NCI-H1048 (cell line): ENCODE results near the gene ATXN10.

ENCODE experiments used
- DNase-seq: peaks from one replicate; lab custom pipeline; 2025; lab: John Stamatoyannopoulos, UW

ATXN10 gene

DNA sequence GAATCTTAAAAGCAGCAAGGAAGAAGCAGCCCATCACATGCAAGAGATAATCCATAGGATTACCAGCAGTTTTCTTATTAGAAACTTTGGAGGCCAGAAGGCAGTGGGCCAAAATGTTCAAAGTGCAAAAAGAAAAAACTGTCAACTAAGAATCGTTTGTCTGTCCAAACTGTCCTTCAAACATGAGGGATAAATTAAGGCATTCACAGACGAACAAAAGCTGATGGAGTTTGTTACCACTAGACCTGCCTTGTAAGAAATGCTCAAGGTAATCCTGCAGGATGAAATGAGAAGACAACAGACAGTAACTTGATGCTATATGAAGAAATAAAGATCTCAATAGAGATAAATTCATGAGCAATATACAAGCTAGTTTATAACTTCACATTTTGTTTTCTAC lies 154.9 kb downstream of the ATXN10 start:
- no peak for DNase-seq

DNA sequence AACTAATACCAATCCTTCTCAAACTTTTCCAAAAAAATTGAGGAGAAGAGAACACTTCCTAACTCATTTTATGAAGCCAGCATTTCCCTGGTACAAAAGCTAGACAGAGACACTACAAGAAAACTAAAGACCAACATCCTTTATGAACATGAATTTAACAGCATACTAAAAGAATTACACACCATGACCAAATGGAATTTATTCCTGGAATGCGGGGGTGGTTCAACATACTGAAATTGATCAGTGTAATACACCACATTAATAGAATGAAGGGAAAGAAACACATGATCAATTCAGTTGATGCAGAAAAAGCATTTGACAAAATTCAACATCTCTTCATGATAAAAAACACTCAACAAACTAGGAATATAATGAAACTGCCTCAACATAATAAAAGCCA lies 157.2 kb downstream of the ATXN10 start:
- DNase-seq: no peak

- DNase-seq: no peak
These were observed 159.1 kb downstream of the ATXN10 start for GRCh38 chr22:45830531-45831245.

DNA sequence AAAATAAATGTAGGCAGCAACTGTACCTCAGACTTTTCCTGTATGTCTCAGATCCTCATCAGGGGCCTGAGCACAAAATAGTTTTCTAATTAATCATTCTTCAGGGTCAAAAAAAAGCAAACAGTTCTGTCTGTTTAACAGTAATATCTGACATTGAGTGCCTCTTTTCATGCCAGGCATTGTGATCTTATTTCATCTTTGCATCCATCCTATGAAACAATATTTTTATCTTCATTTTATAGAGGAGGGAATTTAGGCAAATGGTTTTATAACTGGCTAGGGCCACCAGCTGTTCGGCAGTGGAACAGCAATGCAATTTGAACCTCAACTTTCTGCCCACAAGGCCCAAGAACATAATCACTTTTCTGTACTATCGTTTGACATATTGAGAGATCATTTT lies 159.8 kb downstream of the ATXN10 start:
- no peak for DNase-seq

- DNase-seq: no peak
These were observed 160.5 kb downstream of the ATXN10 start for GRCh38 chr22:45832180-45832579.

- DNase-seq: no peak
These were observed 161.4 kb downstream of the ATXN10 start for GRCh38 chr22:45832959-45833580.

DNA sequence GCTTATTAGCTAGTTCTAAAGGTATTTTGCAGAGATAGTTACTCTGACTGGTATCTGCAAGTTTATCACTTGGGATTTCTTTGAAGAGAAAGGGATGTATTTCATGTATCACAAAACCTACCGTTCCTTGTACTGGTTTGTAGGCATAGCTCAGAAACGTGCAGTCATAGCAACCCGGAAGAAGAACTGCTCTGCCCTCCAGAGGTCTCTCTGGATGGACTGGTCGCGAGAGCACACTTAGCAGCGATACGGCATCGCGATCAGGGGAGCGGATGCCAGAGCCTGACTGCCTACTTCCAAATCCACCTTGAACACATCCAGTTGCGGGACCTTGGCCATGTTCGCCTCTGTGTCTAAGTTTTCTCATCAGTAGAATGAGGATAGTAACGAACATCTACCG lies 162.0 kb downstream of the ATXN10 start:
- DNase-seq: no peak

- DNase-seq: no peak
These were observed 162.6 kb downstream of the ATXN10 start for GRCh38 chr22:45834241-45834640.

DNA sequence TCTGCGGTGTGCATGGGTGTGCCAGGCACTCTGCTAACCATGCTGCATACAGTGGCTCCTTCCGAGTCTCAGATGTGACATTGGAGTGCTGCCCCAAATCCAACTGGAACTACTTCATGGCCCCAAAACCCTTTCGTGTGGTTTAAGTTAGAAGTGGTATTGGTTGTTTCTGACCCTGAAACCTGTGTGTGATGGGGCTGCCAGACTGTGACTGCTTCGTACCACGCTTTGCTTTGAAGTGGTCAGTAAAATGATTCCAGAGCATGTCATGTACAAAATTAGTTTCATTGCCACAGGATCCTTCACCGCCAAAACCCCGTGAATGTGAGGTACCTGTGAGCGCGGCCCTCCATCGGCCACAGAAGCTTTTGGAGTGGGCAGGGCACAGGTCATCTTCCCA lies 163.2 kb downstream of the ATXN10 start:
- no peak for DNase-seq

DNA sequence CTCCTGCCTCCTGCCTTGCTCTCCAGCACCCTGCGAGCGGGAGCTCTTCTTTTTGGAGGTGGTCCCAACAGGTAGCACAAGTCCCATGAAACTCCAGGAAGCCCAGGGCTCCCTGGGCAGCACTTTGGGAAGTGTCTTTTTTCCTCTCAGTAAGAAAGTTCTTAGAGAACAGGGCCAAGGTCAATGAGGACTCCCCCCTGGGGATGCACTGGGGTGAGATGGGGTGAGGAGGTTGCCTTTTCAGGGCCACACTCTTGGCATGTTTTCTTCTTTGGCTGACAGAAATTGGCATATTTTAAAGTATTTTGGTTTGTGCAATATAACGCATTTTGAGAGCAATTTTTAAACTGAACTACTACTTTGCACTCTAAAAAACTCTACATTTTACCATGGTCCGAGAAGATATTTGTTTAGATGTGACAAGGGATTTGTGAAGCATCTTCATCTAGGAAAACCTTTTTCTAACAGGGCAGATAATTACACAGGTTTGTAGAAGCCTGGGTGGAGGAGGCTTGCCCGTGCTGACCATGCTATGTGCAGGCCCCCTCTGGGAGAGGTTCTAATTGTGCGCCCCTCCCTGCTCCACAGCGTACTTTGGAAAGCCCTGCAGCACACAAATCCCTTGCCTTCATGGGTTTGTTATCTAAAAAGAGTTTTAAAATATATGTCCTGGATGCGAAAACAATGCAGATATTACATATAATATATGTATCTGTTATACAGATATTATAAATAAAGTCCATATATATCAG lies 165.0 kb downstream of the ATXN10 start:
- no peak for DNase-seq

- DNase-seq: no peak
These were observed 165.9 kb downstream of the ATXN10 start for GRCh38 chr22:45837508-45837907.

DNA sequence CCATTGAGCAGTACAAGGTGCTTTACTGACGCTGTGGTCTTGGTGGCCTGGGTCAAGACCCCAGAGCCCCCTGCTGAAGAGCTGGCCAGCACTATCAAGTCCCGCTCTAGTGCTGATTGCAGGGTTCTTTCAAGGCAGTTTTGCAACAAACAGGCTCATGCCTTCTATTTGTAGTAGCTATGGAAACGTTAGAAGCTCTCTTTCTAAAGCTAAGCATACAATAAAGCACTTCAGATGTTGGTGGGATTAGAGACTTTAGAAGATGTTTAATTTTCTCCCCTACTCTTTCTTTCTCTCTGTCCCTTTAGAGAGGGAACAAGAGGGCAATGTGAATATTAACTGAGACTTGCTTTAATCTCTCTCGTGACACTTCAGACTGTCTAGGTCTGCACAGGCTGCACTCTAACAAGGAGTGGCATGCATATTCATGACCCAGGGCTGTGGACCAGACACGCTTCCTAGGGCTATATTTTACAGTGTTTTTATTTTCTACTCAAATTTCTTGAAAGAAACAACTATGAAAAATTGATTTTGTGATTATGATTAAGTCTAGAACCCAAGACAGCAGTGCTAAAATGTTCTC lies 166.8 kb downstream of the ATXN10 start:
- no peak for DNase-seq

GRCh38 chr22:45840483-45840882 lies 168.8 kb downstream of the ATXN10 start:
- DNase-seq: no peak

DNA sequence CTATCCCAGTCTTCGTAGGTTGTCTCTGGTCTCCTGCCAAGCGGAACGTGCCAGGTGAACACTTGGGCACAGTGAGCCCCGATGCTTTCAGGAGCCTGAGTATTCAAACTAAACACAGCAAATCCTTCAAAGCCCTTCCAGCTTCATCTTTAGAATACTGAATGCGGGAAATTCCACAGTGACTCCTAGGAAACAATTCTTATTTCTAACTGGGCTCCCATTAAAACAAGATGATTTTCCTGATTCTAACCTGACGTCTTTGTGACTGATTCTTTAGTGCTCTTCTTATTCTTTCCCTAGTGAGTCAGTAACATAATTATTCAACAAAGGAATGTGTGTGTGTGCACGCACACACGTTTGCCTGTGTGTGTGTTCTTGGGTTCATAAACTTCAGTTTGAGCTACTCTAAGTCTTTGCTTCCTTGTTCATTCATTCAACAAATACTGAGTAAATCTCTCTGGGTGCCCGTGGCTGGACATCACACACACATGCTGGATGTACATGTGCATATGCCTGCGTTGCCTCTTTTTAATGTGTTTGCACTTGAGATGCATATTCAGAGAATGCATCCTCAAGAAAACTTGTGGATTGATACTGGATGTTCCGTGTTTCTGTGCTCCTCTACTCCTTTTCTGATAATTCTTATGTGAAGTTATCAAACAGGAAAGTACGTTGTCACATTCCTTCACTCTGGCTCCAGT lies 170.8 kb downstream of the ATXN10 start:
- no peak for DNase-seq

- no peak for DNase-seq
These were observed 171.4 kb downstream of the ATXN10 start for GRCh38 chr22:45843031-45843430.

DNA sequence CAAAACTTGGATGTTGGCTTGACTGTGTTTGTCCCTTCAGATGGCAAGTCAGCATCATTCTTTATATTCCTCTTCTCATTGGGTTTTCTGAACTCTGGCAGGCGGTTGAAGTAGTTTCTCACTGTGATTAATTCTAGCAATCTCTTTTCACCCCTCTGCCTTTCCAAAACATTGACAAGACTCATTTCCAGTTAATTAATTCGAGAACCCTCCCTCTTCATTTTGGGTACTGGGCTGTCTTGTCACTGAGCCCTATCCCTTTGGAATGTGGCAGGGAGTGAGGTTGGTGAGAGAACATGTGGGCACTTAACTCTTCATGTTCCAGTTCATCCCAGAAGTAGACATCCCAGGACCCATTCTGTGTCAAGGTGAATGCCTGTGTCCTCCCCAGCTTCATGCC lies 172.4 kb downstream of the ATXN10 start:
- no peak for DNase-seq

GRCh38 chr22:45845076-45845487 lies 173.4 kb downstream of the ATXN10 start:
- DNase-seq: no peak

GRCh38 chr22:45846952-45847351 lies 175.3 kb downstream of the ATXN10 start:
- no peak for DNase-seq

- DNase-seq: no peak
These were observed 177.3 kb downstream of the ATXN10 start for GRCh38 chr22:45848904-45849303.

GRCh38 chr22:45852826-45853225 lies 181.2 kb downstream of the ATXN10 start:
- DNase-seq: no peak

GRCh38 chr22:45855961-45856360 lies 184.3 kb downstream of the ATXN10 start:
- no peak for DNase-seq

- no peak for DNase-seq
These were observed 185.9 kb downstream of the ATXN10 start for GRCh38 chr22:45857519-45857918.
